8988T (cell line): Measurements from ENCODE around the gene DIAPH2.

Experiments used
- DNase-seq: peaks from one replicate; pipeline ENCODE4 v3.0.0; 2011

The DIAPH2 gene

GRCh38 chrX:97314345-97314744, 629.7 kb downstream of the DIAPH2 start:
- no peak for DNase-seq

GRCh38 chrX:97315939-97316338, 631.3 kb downstream of the DIAPH2 start:
- no peak for DNase-seq

DNA sequence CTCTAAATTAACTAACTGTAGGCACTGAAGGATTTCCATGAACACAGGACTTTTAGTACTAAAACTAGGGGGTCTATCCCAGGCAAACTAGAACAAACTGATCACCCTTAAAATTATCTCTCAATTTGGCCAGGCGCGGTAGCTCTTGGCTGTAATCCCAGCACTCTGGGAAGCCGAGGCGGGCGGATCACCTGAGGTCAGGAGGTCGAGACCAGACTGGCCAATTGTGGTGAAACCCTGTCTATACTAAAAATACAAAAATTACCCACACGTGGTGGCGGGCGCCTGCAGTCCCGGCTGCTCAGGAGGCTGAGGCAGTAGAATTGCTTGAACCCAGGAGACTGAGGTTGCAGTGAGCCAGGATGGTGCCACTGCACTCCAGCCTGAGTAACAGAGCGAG, 635.7 kb downstream of the DIAPH2 start:
- no peak for DNase-seq

DNA sequence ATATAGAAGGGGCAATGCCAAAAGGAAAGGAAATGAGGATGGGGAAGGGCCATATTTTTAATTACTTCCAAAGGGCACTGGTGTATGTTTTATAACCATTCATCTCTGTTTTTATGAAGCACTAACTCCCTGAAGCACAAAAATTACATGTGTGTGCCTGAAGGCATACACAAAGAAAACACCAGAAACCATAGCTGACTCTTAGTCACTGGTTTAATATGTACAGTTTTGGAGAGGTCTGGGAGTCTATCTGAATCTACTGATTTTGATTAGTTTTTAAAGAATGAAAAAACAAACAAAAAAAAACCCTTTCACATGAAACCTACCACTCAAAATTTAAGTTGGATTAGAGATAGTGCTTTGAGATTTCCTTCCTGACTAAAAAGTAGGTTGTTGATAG, 637.8 kb downstream of the DIAPH2 start:
- no peak for DNase-seq

DNA sequence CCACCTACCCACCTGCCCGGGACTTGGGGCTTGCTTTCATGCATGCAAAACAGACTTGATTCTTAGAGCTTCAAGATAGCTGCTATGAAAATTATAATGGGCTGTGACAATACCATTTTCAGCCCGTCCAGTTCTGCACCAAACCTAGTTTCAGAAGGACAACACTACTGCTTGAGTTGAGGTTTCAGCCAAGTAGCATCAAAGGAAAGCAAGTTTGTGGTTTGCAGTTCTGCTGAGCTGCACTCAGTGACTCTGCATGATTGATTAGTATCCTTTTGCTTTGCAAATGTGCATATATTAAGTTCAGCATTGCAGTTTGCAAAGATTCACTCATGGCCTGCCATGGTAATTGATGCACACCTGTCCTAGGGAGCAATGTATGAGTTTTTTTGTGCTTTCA, 641.8 kb downstream of the DIAPH2 start:
- DNase-seq = no peak

- DNase-seq = no peak
Observed at GRCh38 chrX:97328853-97329390, 644.3 kb downstream of the DIAPH2 start.

GRCh38 chrX:97330151-97330550, 645.5 kb downstream of the DIAPH2 start:
- DNase-seq = no peak

DNA sequence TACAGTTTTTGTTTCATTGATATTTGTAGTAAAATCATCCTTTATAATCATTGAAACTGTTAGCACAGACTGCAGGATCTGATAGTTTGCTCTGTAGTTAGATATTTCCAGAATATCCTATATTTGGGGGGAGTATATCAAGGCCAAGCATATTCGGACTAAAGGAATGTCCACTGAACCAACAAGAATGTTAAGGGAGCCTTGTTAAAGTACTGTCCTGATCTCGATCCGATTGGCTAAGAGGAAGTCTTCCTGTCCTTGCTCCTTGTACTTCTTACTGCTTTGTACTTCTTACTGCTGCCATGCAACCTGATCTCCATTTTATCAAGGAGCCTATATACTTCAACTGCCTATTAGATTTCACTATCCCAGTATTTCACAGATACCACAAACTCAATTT, 648.3 kb downstream of the DIAPH2 start:
- no peak for DNase-seq

GRCh38 chrX:97334850-97335249, 650.2 kb downstream of the DIAPH2 start:
- DNase-seq = no peak

- DNase-seq = no peak
Observed at GRCh38 chrX:97344724-97345123, 660.1 kb downstream of the DIAPH2 start.

DNA sequence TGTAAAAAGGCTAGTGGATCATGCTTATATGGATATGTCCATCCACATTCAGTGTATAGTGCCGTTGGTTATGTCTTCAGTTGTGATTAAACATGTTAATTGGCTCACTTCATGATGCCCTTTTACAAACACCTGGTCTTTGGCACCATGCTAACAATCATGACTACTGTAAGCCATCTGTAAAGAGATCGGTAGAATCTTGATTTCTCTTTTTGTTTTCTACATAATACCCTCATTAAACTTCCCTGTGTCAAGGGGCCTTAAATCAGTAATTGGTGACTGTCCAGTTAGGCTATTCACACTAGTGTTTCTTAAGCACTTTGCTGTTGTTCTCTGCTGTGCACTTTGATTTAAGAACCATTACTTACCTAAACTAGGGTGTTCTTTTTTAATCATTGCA, 674.3 kb downstream of the DIAPH2 start:
- DNase-seq = no peak

DNA sequence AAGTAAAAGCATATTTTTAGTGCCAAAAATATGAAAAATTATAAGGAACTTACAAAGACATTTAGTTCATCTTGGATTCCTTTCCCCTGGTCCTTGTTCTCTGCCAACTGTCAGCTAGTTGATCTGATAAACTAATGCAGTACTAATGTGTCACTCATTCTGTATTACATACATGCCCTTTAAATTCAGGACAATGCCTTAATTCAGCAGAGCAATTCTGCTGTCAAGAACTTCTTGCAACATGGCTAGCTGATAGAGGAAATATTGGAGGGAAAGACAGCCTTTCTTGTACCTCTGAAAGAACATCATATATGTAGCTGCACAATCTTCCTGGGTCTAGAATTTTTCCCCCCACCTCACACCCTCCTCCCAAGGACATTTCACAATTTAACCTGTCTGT, 679.2 kb downstream of the DIAPH2 start:
- no peak for DNase-seq

GRCh38 chrX:97366237-97366636, 681.6 kb downstream of the DIAPH2 start:
- DNase-seq = no peak

DNA sequence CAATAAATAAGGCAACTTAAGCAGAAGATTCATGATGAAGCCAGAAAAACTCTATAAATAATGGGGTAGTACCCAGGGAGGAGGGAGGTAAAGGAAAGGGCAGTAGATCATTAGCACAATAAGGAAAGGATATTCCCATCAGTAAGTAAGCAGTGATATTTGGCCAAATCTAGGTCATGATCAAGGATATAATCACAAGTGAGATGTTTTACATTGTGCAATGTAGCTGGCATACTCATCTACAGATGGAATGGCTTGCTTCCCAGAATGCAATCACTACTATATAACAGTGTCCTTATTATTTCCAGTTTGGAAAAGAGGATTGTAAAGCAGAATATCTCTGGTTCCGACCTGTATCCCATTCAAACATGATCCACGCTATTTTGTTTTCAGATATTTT, 682.5 kb downstream of the DIAPH2 start:
- no peak for DNase-seq

GRCh38 chrX:97369947-97370346, 685.3 kb downstream of the DIAPH2 start:
- no peak for DNase-seq

DNA sequence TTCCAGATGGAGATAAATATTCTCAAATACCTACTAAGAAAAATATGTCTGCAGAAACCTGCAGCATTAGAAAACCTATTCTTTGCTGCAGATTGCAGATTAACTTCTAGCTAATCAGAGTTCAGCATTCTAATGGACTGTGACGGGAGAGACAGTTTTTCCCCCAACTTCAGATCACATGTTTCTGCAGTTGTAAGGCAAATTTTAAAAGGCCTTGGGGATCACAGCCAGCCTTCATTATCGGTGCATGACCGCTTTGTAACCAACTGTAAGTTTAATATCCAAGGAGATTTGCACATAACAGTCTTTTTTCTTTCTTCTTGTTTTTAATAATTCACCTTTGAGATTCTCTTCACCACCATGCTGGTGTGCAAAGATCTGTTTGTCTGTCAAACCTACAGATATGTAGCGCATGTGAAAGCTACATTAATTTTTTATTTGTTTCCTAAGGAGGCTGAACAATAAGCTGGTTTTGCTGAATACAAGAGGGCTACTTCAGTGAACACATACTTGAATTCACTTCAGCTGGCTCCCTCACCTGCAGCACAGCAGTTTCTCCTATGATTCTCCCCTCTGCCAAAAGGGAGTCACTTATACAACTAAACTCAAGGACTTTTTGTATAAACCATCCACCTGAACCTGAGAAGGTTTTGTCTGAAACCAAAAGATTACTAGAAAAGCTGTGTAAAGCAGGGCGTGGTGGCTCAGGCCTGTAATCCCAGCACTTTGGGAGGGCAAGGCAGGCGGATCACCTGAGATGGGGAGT, 687.5 kb downstream of the DIAPH2 start:
- DNase-seq = no peak

DNA sequence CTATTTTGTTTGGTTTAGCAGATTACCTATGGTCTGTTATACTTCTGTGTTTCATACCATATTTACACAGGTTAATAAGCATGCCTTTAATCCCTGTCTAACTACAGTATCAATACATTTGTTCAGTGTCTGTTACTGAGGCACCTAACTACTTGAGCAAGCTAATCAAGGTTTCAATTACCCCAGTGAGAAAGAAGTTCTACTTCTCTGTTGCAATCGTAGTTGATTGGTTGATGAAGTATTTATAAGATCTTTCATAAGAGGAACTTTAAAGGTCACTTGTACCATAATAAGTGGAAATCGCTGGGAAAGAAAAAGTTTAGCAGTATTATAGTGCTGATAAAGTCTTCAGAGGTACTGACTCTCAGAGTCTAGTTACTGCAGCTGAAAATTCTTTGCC, 689.6 kb downstream of the DIAPH2 start:
- DNase-seq = no peak

DNA sequence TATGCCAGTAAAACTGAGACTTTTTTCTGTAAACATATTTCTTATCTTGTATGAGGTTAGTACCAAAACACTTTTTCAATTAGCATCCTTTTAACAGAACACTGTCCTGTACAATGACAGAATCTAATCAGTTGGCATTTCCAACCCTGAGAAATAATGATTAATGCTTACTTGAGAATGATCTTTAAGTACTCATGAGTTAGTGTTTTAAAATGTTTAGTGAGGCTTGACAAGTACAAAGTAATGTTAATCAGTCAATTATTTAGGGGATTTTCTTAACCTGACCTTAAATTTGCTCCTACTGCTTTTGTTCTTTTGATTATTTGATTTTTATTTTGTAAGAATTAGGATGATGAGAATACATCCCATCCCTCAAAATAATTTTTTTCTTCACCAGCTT, 695.6 kb downstream of the DIAPH2 start:
- DNase-seq = no peak

GRCh38 chrX:97384685-97385084, 700.0 kb downstream of the DIAPH2 start:
- no peak for DNase-seq

DNA sequence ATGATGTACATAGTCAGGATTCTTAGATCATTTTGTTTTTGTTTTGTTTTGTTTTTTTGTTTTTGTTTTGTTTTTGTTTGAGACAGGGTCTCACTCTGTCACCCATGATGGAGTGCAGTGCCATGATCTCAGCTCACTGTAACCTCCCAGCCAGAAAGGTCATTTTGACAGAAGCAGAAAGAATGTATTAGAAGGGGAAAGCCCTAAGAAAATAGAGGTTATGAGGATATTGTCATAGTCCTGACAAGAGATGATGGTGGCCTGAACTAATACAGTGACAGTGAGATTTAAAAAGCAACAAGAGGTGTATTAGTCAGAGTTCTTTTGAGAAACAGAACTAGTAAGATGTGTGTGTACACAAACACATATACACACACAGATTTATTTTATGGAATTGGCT, 702.4 kb downstream of the DIAPH2 start:
- no peak for DNase-seq

- no peak for DNase-seq
Observed at GRCh38 chrX:97389761-97390192, 705.1 kb downstream of the DIAPH2 start.

DNA sequence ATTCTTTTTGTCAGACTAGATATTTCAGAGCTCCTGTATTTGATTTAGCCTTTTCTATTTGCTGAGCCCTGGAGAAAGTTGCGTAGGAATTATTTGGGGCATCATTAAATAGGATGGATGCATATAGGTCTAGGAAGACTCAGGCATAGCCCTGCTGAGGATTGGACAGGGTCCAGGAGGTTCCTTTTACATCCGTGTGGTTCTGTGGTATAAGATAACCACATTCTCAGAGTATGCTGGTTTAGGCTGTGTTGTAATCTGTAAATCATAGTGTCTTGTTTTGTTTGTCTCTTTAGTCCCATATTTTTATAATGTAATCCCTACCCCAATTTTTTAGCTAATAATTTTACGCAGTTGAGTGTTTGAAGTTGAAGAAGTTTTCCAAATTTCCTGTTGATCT, 712.7 kb downstream of the DIAPH2 start:
- no peak for DNase-seq

DNA sequence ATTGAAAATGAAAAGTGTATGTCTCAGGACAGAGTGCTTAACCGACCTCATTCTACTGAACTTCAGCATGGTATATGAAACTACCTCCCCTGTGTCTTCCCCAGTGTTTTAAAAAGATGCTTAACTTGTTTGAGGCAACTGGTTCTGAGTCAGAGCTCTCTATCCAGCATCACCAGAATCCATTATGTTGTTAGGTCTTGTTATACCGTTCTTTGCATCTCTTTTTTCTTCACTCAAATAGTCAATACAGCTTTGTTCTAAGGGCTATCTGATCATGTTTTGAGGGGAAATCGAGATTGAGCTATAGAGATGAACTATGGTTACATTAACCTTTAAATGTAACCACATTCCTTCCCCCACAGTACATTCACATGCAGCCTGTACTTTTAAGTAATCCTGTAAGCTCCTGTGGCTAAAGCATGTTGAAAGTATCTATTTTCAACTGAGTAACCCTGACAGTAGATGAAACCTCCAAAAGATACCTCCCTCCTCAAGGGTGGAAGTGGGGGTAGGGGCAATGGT, 713.4 kb downstream of the DIAPH2 start:
- no peak for DNase-seq

DNA sequence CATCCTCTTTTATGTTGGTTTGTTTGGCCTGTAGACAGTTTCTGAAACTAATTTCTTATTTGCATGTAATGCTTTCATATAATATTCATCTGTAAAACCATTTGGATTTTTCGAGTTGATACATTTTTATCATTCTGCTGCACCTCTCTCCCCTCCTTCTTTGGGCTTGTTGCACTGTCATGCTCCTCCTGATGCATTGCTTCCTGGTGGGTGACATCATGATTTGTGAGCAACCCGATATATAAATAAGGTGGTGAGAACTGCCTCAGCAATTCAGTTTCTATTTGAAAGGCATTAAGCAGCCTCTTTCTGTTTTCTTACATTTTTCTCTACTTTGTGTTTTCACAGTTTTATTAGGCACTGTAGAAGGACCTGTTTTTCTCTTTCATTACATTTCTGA, 714.8 kb downstream of the DIAPH2 start:
- DNase-seq = no peak

GRCh38 chrX:97400492-97400891, 715.9 kb downstream of the DIAPH2 start:
- DNase-seq = no peak
